OCI-LY3 (cell line): ENCODE results near the gene LAMC1.

Experiments used
- H2AFZ ChIP-seq: fragments of 200-600, 300-600 bp; shearing (Covaris generic); 2 replicates; pipeline ENCODE4 v1.6.0; 2014; ENCODE audit warnings: antibody characterized with exemption, low read depth, low read length
- H3K27ac ChIP-seq: fragments of 200-600, 300-600 bp; sonication (generic); 2 replicates; pipeline ENCODE4 v1.5.1; 2014; ENCODE audit warnings: mild to moderate bottlenecking, low read length, moderate library complexity, mixed read lengths
- H3K27me3 ChIP-seq: fragments of 200-600, 300-600 bp; sonication (generic); 2 replicates; pipeline ENCODE4 v1.6.1; 2014; ENCODE audit warnings: low read depth, low read length, mixed read lengths
- H3K36me3 ChIP-seq: fragments of 200-600, 300-600 bp; sonication (generic); replicated peaks from 2 replicates; pipeline ENCODE3; 2014; ENCODE audit warnings: low read depth, low read length, mixed read lengths
- H3K4me1 ChIP-seq: fragments of 300-600, 200-600 bp; sonication (generic); 2 replicates; pipeline ENCODE4 v1.6.1; 2014; ENCODE audit warnings: low read length, mixed read lengths
- H3K4me2 ChIP-seq: fragments of 200-600, 300-600 bp; sonication (generic); 2 replicates; pipeline ENCODE4 v1.6.1; 2014; ENCODE audit warnings: low read length, mixed read lengths
- H3K4me3 ChIP-seq: fragments of 300-600, 200-600 bp; sonication (generic); 2 replicates; pipeline ENCODE4 v1.5.1; 2014; ENCODE audit warnings: antibody characterized with exemption, mild to moderate bottlenecking, low read length, moderate library complexity
- H3K79me2 ChIP-seq: fragments of 300-600, 200-600 bp; shearing (Covaris generic); 2 replicates; pipeline ENCODE4 v1.6.1; 2014; ENCODE audit warnings: mild to moderate bottlenecking, low read length, mixed read lengths
- H3K9ac ChIP-seq: fragments of 300-600, 200-600 bp; shearing (Covaris generic); 2 replicates; pipeline ENCODE4 v1.6.0; 2014; ENCODE audit warnings: mild to moderate bottlenecking, low read length, moderate library complexity
- H3K9me3 ChIP-seq: fragments of 200-600, 300-600 bp; shearing (Covaris generic); 2 replicates; pipeline ENCODE4 v1.6.1; 2014; ENCODE audit warnings: low read length, mixed read lengths; ENCODE audit not compliant: insufficient read depth
- H4K20me1 ChIP-seq: fragments of 200-600, 300-600 bp; sonication (generic); 2 replicates; pipeline ENCODE4 v1.6.1; 2016; ENCODE audit warnings: low read length, mixed read lengths; ENCODE audit not compliant: insufficient read depth
- EZH2phosphoT487 ChIP-seq: fragments of 200-600 bp; shearing (Covaris generic); IDR thresholded peaks from 2 replicates; pipeline ENCODE4 v1.6.1; 2018; ENCODE audit warnings: antibody characterized with exemption, mixed run types, low read depth
- TF ChIP-seq, protein P1 (sequence below): fragments of 200-600, 300-600 bp; sonication (generic); IDR thresholded peaks from 2 replicates; pipeline ENCODE4 v1.5.1; 2014; ENCODE audit warnings: antibody characterized with exemption, low read length, low read depth

The LAMC1 gene

DNA sequence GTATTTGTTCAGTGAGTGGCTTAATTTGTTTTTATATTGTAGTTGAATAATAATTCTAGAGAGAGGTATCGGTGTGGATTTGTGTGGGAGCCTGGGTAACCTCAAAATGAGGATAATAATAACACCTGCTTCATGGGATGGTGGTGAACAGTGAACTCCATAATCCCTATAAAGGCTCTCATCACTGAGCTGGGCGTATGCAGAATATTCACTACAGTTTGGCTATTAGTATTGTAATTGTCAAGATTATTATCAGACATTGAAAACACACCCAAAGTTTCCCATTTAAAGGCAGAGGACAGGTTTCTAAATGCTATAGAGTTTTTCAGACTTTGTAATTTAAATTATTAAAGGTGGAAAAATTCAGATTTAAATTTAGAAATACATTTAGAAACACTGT lies 155.8 kb downstream of the LAMC1 start:
- Histone ChIP-seq H3K27me3 (0 out of 2 replicates have a peak, but pooled peaks cover 4% of the 10 kb centered on the region), H3K27ac (no peak overlapping the region), H3K4me2 (no peak overlapping the region), H4K20me1 (no peaks in the 10 kb centered on the region), H3K4me3 (no peak overlapping the region), H3K79me2 (no peaks in the 10 kb centered on the region), H3K9ac (no peak overlapping the region), H3K9me3 (no peaks in the 10 kb centered on the region), H3K36me3 (no peaks in the 10 kb centered on the region), H3K4me1 (peaks cover 11% of the 10 kb centered on the region), H2AFZ (no peak overlapping the region)
- no peak for TF ChIP-seq EZH2phosphoT487
- TF ChIP-seq, protein P1, sequence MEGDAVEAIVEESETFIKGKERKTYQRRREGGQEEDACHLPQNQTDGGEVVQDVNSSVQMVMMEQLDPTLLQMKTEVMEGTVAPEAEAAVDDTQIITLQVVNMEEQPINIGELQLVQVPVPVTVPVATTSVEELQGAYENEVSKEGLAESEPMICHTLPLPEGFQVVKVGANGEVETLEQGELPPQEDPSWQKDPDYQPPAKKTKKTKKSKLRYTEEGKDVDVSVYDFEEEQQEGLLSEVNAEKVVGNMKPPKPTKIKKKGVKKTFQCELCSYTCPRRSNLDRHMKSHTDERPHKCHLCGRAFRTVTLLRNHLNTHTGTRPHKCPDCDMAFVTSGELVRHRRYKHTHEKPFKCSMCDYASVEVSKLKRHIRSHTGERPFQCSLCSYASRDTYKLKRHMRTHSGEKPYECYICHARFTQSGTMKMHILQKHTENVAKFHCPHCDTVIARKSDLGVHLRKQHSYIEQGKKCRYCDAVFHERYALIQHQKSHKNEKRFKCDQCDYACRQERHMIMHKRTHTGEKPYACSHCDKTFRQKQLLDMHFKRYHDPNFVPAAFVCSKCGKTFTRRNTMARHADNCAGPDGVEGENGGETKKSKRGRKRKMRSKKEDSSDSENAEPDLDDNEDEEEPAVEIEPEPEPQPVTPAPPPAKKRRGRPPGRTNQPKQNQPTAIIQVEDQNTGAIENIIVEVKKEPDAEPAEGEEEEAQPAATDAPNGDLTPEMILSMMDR: no peak

DNA sequence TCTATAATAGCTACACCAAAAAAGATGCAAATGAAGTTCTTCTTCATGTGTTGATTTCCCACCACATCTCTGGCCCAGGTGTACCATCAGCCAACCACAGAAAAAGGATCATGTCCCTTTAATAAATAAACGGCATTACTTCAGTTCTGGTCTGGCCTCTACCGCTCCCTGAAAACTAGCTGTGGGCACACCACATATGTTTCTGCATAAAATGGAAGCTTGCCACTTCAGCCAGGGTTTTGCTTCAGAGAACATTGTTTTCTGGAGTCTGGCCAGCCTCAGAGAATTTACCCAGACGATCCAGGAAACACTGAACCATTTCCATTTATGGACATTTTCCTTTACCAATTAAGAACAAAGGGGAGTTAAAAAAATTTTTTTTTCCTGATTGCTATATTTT lies 157.0 kb downstream of the LAMC1 start:
- Histone ChIP-seq H3K79me2 (no peaks in the 10 kb centered on the region), H3K9ac (no peak overlapping the region), H2AFZ (peak overlapping the region; percentile 66; the same call in 1 of the 2 replicates), H3K4me3 (no peak overlapping the region), H3K27ac (no peak overlapping the region), H3K9me3 (no peaks in the 10 kb centered on the region), H3K27me3 (no peaks in the 10 kb centered on the region), H3K4me2 (peak overlapping the region; percentile 41), H3K36me3 (no peaks in the 10 kb centered on the region), H3K4me1 (peaks cover 17% of the 10 kb centered on the region), H4K20me1 (no peaks in the 10 kb centered on the region)
- TF ChIP-seq EZH2phosphoT487: no peak
- TF ChIP-seq, protein P1: no peak

DNA sequence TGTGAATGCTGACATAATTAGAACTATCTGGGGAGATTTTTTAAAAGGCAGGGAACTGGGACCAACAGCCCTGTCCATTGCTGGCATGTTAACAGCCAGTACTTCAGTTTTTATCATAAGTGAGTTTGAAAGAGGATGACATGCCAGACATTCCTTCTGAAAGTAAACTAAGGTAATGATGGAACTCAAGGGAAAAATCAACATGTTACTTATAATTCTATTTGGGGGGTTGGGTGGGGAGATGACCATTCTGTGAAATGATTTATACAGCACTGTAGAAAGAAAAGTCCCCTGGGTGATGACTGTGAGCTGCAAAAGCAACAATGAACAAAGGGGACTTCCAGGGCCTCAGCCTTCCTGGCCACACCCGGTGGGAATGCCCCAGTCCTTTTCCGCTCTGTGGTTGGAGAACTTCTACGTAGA lies 157.4 kb downstream of the LAMC1 start:
- Histone ChIP-seq H3K4me2 (peak overlapping the region; percentile 41), H3K4me1 (peaks cover 17% of the 10 kb centered on the region), H3K9me3 (no peaks in the 10 kb centered on the region), H3K79me2 (no peaks in the 10 kb centered on the region), H3K36me3 (no peaks in the 10 kb centered on the region), H3K9ac (no peak overlapping the region), H3K27me3 (no peaks in the 10 kb centered on the region), H2AFZ (peak overlapping the region; percentile 66; the same call in 1 of the 2 replicates), H4K20me1 (no peaks in the 10 kb centered on the region), H3K4me3 (no peak overlapping the region), H3K27ac (no peak overlapping the region)
- TF ChIP-seq, protein P1: no peak
- no peak for TF ChIP-seq EZH2phosphoT487

DNA sequence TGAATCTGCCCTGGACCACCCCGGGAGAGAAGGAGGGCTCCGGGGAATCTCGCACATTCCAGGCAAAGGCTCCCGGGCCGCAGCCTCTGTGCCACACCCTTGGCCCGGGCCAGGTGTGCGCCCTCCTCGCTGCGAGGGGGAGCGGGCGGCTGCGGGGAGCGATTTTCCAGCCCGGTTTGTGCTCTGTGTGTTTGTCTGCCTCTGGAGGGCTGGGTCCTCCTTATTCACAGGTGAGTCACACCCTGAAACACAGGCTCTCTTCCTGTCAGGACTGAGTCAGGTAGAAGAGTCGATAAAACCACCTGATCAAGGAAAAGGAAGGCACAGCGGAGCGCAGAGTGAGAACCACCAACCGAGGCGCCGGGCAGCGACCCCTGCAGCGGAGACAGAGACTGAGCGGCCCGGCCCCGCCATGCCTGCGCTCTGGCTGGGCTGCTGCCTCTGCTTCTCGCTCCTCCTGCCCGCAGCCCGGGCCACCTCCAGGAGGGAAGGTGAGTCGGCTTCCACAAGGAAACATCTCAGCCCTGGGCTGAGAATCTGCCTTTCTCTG lies 162.8 kb downstream of the LAMC1 start, which contains the start of gene LAMC2:
Gene LAMC2, plus strand, starts transcription at position 324 of the 550 bp plus-strand sequence. Its CDS starts 89 bp downstream, at position 413.
- no peak within 1 kb of the TSS for H3K4me3 ChIP-seq
- no peak within 1 kb of the TSS for H3K4me2 ChIP-seq
- no peak within 1 kb of the TSS for H3K9ac ChIP-seq
- H3K36me3 ChIP-seq: no peaks in the 10 kb centered on the region
- H3K79me2 ChIP-seq: no peaks in the 10 kb centered on the region
- H2AFZ ChIP-seq: no peak within 1 kb of the TSS
- H3K27me3 ChIP-seq: peaks cover 14% of the 10 kb centered on the region; the same call in 1 of the 2 replicates
- peaks cover 7% of the 10 kb centered on the region for H3K4me1 ChIP-seq
- TF ChIP-seq, protein P1: no peak
- TF ChIP-seq EZH2phosphoT487: no peak
- H4K20me1 ChIP-seq: no peaks in the 10 kb centered on the region
- no peaks in the 10 kb centered on the region for H3K9me3 ChIP-seq
- H3K27ac ChIP-seq: no peak within 1 kb of the TSS
